Measurements from ENCODE around the gene RACGAP1. TPM values are rescaled to one million over a fixed set of nuclear protein-coding genes. Genes with fewer than 3 reads are reported as not detected.
"Not testable (repeated sequence)": the region's sequence is repeated elsewhere in the genome, so short reads cannot be mapped to it uniquely, and the experiment has no call there.

RACGAP1 gene
- total RNA-seq, 6 experiments from 2014 or later: 52.6 to 119 (median 104) TPM

DNA sequence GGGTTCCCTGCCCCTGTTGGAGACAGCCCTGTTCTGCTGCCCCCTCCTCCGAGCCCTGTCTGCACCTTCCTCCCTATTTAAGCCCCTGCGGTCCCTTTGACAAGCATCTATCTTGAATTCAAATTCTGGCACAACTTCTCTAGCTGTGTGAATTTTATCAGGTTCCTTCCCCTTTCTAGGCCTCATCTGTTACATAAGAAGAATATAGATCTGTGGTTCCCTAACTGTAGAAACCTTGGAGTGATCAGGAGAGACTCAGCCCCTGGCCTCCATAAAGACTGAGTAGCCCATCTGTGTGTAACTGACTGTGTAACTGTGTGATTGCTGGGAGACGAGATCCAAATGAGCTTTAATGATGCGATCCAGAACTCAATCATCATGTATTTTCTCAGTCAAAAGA, 13.0 kb upstream of the RACGAP1 start:
- peaks cover 8% of the 10 kb centered on the region; the same call in 1 of the 2 replicates for H3K4me1 Mint-ChIP-seq (ENCODE audit: low read depth)
- no peak for DNase-seq
- peaks cover 23% of the 10 kb centered on the region for H3K27me3 Mint-ChIP-seq (ENCODE audit: insufficient read depth)
- no peak overlapping the region for H3K27ac Mint-ChIP-seq
- no peak overlapping the region for H3K4me3 Mint-ChIP-seq
- H3K9me3 Mint-ChIP-seq: no peaks in the 10 kb centered on the region
- TF ChIP-seq, protein P1, sequence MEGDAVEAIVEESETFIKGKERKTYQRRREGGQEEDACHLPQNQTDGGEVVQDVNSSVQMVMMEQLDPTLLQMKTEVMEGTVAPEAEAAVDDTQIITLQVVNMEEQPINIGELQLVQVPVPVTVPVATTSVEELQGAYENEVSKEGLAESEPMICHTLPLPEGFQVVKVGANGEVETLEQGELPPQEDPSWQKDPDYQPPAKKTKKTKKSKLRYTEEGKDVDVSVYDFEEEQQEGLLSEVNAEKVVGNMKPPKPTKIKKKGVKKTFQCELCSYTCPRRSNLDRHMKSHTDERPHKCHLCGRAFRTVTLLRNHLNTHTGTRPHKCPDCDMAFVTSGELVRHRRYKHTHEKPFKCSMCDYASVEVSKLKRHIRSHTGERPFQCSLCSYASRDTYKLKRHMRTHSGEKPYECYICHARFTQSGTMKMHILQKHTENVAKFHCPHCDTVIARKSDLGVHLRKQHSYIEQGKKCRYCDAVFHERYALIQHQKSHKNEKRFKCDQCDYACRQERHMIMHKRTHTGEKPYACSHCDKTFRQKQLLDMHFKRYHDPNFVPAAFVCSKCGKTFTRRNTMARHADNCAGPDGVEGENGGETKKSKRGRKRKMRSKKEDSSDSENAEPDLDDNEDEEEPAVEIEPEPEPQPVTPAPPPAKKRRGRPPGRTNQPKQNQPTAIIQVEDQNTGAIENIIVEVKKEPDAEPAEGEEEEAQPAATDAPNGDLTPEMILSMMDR (IDR thresholded peaks at IDR 0.05): no peak
- no peaks in the 10 kb centered on the region for H3K36me3 Mint-ChIP-seq (ENCODE audit: low read depth)

DNA sequence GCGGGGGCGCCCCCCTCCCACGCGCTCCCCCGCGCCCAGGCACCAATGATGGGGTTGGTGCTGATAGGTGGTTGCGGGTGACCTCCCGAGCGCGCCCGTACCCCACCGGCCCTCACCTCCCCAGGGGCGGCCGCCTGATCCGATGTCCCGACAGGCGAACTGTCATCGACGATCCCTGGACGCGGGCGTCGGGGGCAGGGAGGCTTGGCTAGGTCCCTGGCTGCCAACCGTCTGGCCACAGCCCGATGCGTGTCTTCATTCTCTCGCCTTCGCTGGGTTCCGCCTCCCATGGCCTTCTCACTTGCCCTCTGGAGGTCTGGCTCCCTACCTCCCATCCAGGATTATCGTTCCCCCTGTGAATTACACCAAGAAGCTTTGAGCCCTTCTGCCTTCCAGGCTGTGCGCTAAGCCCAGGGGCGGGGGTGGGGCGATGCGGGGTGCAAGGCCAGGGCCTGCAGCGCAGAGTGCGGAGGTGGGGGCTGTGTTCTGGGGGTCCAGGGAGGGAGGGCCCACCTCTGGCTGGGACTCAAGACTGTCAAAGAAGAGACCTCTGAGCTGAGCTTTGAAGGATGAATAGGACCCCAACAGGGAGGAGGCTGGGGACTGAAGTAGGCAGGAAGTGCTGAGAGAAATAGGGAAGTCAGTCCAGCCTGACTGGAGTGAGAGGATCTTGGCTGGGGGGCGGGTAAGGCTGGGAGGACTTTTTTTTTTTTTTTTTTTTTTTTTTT, 7.7 kb upstream of the RACGAP1 start:
- peaks cover 13% of the 10 kb centered on the region for H3K27me3 Mint-ChIP-seq (ENCODE audit: insufficient read depth)
- H3K9me3 Mint-ChIP-seq: no peaks in the 10 kb centered on the region
- no peak overlapping the region for H3K27ac Mint-ChIP-seq
- TF ChIP-seq, protein P1 (IDR thresholded peaks at IDR 0.05): no peak
- no peak overlapping the region for H3K4me3 Mint-ChIP-seq
- DNase-seq: no peak
- no peaks in the 10 kb centered on the region for H3K4me1 Mint-ChIP-seq (ENCODE audit: low read depth)
- no peaks in the 10 kb centered on the region for H3K36me3 Mint-ChIP-seq (ENCODE audit: low read depth)

DNA sequence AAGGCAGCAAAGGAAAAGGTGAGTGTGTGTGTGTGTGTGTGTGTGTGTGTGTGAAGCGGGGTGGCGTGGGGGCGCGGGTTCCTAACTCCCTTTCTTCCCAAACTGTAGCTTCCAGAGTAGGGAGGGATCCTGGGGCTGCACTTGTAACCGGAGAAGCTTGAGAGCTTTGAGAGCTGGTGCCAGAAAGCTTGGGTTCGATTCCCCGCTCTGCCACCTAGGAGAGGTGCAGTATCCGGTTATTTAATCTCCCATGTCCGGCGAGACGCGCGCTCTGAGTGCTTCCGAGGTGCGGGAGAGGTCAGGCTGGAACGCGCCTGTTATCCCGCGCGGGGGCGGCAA, 7.2 kb upstream of the RACGAP1 start:
- H3K9me3 Mint-ChIP-seq: no peaks in the 10 kb centered on the region

DNA sequence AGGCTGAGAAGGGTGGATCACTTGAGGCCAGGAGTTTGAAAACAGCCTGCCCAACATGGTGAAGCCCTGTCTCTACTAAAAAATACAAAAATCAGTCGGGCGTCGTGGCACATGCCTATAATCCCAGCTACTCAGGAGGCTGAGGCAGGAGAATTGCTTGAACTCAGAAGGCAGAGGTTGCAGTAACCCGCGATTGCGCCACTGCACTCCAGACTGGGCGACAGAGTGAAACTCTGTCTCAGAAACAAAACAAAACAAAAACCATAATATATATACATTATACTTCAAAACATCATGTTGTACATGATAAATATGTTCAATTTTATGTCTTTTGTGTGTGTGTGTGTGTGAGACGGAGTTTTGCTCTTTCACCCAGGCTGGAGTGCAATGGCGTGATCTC, 5.2 kb upstream of the RACGAP1 start:
- not testable (repeated sequence) for H3K27ac Mint-ChIP-seq; H3K4me1 Mint-ChIP-seq (ENCODE audit: low read depth); H3K27me3 Mint-ChIP-seq (ENCODE audit: insufficient read depth)

More for the DNA sequence above, 7.2 kb upstream of the RACGAP1 start:
- Mint-ChIP-seq H3K4me1 (ENCODE audit: low read depth) (no peaks in the 10 kb centered on the region), H3K4me3 (no peak overlapping the region), H3K27ac (no peak overlapping the region), H3K36me3 (ENCODE audit: low read depth) (no peaks in the 10 kb centered on the region), H3K27me3 (ENCODE audit: insufficient read depth) (peaks cover 13% of the 10 kb centered on the region)
- TF ChIP-seq, protein P1 (IDR thresholded peaks at IDR 0.05): no peak
- DNase-seq: no peak

DNA sequence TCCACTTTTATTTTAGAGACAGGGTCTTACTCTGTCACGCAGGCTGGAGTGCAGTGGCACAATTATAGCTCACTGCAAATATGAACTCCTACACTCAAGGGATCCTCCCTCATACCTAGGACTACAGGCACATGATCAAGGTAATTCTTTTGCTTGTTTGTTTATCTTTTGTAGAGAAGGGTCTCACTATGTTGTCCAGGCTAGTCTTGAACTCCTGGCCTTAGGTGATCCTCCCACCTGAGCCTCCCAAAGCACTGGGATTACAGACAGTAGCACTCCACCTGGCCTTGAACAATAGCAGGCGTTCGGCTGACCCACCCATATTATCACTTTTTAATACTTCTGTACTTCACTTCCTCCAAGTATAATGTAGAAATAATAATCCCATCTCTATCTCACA, 1.4 kb upstream of the RACGAP1 start:
- Mint-ChIP-seq H3K4me1 (ENCODE audit: low read depth) (peaks cover 33% of the 10 kb centered on the region), H3K9me3 (no peaks in the 10 kb centered on the region), H3K27ac (no peak overlapping the region), H3K36me3 (ENCODE audit: low read depth) (peaks cover 22% of the 10 kb centered on the region), H3K4me3 (no peak overlapping the region), H3K27me3 (ENCODE audit: insufficient read depth) (no peaks in the 10 kb centered on the region; the same call in 1 of the 2 replicates)
- no peak for DNase-seq
- TF ChIP-seq, protein P1 (IDR thresholded peaks at IDR 0.05): no peak

More for the DNA sequence above, 5.2 kb upstream of the RACGAP1 start:
- not testable (repeated sequence) for H3K4me3 Mint-ChIP-seq; H3K9me3 Mint-ChIP-seq; H3K36me3 Mint-ChIP-seq (ENCODE audit: low read depth); DNase-seq

DNA sequence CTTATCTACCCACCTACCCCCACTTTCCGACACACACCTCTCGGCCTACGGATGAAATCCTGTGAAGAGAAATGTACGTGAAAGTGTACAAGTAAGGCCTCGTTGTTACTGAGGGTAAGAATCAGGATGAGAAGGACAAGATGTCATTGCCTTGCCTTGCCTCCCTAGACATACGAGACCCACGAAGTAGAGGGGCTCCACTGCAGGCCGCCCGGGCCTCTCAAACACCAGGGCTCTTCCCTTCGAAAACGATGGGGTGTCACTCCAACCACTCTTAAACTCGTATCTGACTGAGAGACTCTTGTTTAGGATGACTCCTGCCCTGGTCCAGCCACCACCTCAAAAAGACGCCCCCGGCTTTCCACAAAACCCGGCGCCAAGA, 498 bp downstream of the RACGAP1 start:
- Mint-ChIP-seq H3K27ac (peak overlapping the region; percentile 94), H3K36me3 (ENCODE audit: low read depth) (peaks cover 22% of the 10 kb centered on the region), H3K27me3 (ENCODE audit: insufficient read depth) (no peaks in the 10 kb centered on the region; the same call in 1 of the 2 replicates), H3K4me3 (peak overlapping the region; percentile 97), H3K9me3 (no peaks in the 10 kb centered on the region), H3K4me1 (ENCODE audit: low read depth) (peaks cover 48% of the 10 kb centered on the region)
- TF ChIP-seq, protein P1 (IDR thresholded peaks at IDR 0.05): no peak
- DNase-seq: peak; percentile 10

All from HFFc6 (cell line).